Smooth muscle cell of the brain vasculature (primary cell): ENCODE results near the gene NTN1.

ENCODE experiments used
- DNase-seq: peaks from one replicate; pipeline ENCODE4 v3.0.0-alpha.2; 2012; ENCODE audit warnings: low read depth, low spot score

NTN1 gene

GRCh38 chr17:9036336-9036735, 15.0 kb downstream of the NTN1 start:
- no peak for DNase-seq

- DNase-seq, result no peak
These were observed 16.4 kb downstream of the NTN1 start for GRCh38 chr17:9037736-9038135.

GRCh38 chr17:9038380-9038779, 17.1 kb downstream of the NTN1 start:
- no peak for DNase-seq

GRCh38 chr17:9044772-9045463, 23.6 kb downstream of the NTN1 start:
- DNase-seq, result no peak

GRCh38 chr17:9050801-9051401, 29.6 kb downstream of the NTN1 start:
- DNase-seq, result no peak

GRCh38 chr17:9051561-9051960, 30.3 kb downstream of the NTN1 start:
- no peak for DNase-seq

GRCh38 chr17:9052921-9053320, 31.6 kb downstream of the NTN1 start:
- DNase-seq, result no peak

- no peak for DNase-seq
These were observed 32.1 kb downstream of the NTN1 start for GRCh38 chr17:9053406-9053805.

GRCh38 chr17:9054126-9054975, 33.0 kb downstream of the NTN1 start:
- no peak for DNase-seq

GRCh38 chr17:9055281-9055680, 34.0 kb downstream of the NTN1 start:
- DNase-seq, result no peak

GRCh38 chr17:9056566-9056965, 35.3 kb downstream of the NTN1 start:
- DNase-seq, result no peak

GRCh38 chr17:9057310-9057709, 36.0 kb downstream of the NTN1 start:
- DNase-seq, result no peak

GRCh38 chr17:9062399-9062902, 41.1 kb downstream of the NTN1 start:
- no peak for DNase-seq

GRCh38 chr17:9064311-9064834, 43.1 kb downstream of the NTN1 start:
- no peak for DNase-seq

GRCh38 chr17:9071016-9071415, 49.7 kb downstream of the NTN1 start:
- DNase-seq, result no peak

GRCh38 chr17:9071811-9072498, 50.6 kb downstream of the NTN1 start:
- DNase-seq, result no peak

- no peak for DNase-seq
These were observed 51.5 kb downstream of the NTN1 start for GRCh38 chr17:9072696-9073339.

GRCh38 chr17:9074131-9074530, 52.8 kb downstream of the NTN1 start:
- no peak for DNase-seq

GRCh38 chr17:9079461-9080103, 58.3 kb downstream of the NTN1 start:
- DNase-seq, result no peak

GRCh38 chr17:9080296-9080914, 59.1 kb downstream of the NTN1 start:
- no peak for DNase-seq
